ENCODE results near the gene HRCT1.

DNA sequence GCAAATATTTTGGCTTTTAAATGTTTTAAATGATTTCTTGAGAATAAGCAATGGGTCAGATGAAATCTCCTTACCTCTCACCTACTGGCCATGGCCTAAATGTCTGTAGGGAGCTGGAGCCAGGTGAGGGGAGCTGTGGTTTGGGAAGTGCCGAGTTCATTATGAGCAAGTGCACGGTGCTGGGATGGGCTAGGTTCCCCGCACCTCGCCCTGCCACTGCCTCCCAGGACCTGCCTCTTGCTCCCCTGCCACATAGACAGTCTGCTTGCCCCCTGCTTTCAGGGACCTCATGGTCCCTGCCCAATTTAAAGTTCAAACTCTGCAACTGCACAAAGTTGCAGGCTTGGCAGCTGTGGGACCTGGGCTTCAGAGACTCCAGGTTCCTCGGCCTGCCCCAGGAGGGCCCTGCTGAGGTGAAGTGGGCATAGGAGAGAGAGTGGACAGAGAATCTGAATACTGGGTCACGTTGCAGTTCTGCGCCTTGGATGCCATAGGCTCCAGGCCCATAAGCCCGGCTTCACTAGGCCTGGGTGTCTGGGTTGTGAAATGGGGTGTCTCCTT, 41.2 kb upstream of the HRCT1 start:
- TF ChIP-seq, protein P1, sequence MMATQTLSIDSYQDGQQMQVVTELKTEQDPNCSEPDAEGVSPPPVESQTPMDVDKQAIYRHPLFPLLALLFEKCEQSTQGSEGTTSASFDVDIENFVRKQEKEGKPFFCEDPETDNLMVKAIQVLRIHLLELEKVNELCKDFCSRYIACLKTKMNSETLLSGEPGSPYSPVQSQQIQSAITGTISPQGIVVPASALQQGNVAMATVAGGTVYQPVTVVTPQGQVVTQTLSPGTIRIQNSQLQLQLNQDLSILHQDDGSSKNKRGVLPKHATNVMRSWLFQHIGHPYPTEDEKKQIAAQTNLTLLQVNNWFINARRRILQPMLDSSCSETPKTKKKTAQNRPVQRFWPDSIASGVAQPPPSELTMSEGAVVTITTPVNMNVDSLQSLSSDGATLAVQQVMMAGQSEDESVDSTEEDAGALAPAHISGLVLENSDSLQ (IDR thresholded peaks at IDR 0.05), result no peak
- no peak for TF ChIP-seq L3MBTL2 (conservative IDR thresholded peaks at IDR 0.05)

Measured in HEK293T (cell line).